GM12872 (cell line): ENCODE results near the gene TSKU.

Experiments used
- TF ChIP-seq, protein P1 (sequence below): IDR thresholded peaks from 3 replicates; pipeline ENCODE4 v1.5.1; 2011; ENCODE audit warnings: low read depth, mild to moderate bottlenecking, low read length, moderate library complexity; ENCODE audit not compliant: insufficient read depth

The TSKU gene

DNA sequence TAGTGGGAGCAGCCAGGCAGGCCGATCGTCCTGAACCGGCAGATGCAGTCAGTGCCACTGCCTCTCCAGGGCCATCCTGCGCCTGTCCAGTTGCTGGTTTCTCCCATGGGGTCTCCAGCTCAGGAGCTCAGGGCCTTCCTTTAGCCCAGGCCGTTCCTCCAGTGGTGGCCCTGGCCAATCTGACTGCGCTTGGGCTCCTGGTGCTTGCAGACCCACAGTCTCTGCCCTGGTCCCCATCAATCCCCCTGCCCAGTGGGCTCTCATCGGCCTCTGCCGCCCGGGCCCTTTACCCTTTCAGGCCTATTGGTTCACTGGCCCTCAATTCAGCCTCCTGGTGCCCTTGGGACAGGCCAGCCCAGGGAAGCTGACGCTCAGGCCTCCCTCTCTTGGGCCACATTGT, 29.2 kb upstream of the TSKU start:
- TF ChIP-seq, protein P1, sequence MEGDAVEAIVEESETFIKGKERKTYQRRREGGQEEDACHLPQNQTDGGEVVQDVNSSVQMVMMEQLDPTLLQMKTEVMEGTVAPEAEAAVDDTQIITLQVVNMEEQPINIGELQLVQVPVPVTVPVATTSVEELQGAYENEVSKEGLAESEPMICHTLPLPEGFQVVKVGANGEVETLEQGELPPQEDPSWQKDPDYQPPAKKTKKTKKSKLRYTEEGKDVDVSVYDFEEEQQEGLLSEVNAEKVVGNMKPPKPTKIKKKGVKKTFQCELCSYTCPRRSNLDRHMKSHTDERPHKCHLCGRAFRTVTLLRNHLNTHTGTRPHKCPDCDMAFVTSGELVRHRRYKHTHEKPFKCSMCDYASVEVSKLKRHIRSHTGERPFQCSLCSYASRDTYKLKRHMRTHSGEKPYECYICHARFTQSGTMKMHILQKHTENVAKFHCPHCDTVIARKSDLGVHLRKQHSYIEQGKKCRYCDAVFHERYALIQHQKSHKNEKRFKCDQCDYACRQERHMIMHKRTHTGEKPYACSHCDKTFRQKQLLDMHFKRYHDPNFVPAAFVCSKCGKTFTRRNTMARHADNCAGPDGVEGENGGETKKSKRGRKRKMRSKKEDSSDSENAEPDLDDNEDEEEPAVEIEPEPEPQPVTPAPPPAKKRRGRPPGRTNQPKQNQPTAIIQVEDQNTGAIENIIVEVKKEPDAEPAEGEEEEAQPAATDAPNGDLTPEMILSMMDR: no peak

DNA sequence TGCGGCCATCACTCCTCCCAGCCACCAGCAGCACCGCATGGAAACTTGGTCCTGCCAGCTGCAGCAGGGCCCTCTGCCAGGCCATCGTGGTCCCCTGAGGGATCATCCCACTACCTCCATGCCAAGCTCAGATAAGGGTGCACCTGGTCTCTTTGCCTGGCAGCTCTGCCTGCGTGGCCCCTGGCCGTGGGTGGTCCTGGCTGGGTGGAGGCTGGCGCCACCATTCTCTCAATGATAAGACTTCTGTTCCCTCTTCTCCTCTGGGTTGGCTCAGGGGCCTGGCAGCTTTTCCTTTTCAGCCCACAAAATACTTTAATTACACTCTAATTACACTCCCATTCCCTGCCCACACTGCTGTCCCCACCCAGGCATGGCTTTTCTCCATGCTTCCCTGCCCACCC, 26.8 kb upstream of the TSKU start:
- TF ChIP-seq, protein P1: no peak

DNA sequence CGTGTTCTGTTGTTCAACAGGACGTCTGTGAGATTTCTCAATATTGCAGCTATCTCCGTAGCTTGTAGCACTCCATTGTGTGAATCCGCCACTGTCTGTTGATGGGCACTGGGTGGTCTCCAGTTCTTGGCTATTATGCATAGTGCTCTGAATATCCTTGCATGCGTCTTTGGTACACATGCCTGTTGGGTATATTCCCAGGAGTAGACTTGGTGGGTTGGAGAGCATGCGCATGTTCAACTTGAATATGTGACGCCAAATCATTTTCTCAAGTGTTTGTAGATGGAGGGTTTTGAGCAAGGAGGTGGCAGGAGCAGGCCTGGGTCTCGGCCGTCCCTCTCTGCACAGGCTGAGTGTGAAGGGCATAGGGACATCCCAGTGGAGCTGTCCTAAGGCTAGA, 24.8 kb upstream of the TSKU start:
- TF ChIP-seq, protein P1: no peak

DNA sequence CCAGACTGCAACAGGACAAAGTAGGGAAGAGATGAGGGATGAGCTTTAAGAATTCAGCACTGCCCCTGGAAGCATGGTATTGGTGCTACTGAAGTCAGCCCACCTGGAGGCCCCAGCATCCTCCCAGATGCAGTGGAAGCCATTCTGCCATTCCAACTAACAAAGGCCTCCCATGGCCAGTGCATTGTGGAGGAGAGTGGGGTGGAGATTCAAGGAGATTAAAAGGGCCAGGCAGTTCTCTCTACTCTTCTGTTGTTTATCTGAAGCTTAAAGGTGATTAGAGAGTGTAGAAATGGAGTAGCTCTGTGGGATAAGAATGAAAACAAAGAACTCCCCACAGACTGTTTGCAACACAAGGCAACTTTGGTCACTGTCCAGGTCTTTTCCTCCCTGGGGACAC, 24.1 kb upstream of the TSKU start:
- TF ChIP-seq, protein P1: no peak

DNA sequence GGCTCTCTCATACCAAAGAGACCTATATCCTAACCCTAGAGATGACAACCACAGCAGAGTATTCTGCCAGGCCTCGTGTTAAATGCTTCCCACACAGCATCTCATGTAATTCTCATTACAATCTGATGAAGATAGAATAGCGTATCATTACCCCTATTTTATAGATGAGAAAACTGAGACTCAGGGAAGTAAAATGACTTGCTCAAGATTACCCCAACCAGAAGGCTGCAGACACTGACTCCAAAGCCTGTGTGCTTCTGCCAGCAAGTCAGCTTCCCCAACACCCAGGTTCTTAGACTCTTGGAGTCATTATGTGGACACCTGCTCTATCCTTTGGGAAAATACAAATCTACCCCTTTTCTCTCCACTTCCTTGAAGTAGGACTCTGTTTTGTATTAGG, 23.6 kb upstream of the TSKU start:
- TF ChIP-seq, protein P1: no peak

DNA sequence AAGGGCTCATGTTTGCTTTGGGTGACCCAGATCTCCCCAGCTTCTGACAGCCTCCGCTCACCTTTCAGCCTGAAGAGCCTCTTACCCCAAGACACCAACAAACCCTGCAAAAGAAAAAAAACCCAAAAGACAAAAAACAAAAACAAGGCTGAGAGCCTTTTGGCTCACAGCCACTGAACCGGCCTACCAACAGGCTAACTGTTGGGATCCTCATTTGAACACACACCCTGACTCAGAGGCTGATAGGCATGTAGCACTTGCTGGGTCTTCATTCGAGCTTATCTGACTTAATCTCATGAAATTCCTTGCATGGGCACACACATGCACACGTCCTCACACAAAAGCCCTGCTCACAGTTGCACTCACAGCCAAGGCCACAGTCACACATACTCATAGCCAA, 22.9 kb upstream of the TSKU start:
- TF ChIP-seq, protein P1: no peak

DNA sequence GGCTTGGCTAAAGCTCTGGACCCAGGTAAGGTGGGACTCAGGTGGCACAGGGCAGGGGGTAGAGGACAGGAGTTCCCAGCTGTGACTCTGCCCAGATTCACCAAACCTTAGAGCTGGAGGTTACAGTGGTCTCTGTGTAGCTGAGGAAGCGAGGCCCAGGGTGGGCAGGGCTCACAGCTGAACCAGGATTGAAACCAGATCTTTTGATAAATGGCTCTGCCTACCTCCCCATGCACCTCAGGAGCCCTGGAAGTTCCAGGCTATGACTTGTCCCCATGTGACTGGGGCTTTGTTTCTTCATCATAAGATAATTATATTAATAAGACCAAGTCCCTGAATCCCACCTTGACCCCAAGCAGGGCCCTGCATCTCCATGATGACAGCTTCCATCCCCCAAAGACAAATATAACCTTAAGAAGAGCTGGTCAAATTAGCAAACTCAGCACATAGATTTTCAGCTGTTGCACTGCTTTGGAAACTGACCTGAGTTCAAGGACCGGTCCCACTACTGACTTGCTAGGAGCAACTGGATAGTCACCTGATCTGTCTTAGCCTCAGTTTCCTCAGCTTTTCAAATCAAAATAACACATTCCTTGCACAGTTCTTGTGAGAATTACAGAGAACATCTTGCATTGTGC, 21.3 kb upstream of the TSKU start:
- TF ChIP-seq, protein P1: no peak
